GM19452 (cell line): Measurements from ENCODE around the gene VTN.

Experiments
- ATAC-seq: cut with Tn5 transposase; IDR thresholded peaks from one replicate; pipeline ENCODE4 v1.9.1; 2021; ENCODE audit not compliant: unreplicated experiment

VTN gene

DNA sequence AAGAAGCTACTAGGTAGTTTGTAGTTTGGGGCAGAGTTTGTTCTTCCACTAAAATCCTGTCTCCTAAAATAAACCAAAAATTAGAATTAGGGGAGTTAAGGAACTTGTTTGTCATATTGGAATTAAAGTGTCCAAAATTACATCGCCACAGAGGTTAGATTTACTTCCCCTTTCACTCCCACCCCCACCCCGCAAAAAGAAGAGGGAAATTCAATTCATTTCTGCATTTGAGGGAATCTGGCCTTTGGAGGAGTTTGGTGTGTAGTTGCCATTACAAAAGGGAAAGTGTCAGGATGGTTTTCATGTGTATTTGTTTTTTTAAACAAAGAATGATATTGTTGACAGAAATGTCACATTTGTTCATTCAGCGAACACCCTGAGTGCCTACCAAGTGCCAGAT is 45.3 kb downstream of the VTN start:
- ATAC-seq: no peak

DNA sequence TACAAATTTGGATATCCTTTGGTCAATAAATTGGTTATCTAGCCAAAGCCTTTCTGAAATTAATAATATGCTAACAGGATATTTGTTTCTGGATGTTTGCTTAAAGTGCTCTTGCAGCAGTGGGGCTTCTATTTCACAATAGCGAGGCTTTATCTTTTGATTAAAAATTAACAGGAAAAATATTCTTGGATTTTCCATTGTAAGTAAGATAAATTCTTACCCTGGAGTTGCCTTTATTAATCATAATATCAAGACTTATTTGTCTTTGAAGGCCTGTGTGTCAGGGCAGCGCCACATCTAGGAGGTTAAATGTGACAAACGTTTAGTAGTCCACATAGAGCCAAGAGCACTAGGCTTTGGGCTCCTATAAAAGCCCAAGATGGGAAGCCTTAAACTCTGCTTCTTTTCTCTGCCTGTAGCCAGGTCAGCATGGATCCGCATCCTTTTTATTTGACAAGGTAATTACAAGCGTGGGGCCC is 45.8 kb downstream of the VTN start:
- ATAC-seq: no peak

GRCh38 chr17:28320215-28321061 is 49.7 kb downstream of the VTN start:
- ATAC-seq: no peak

GRCh38 chr17:28319598-28319935 is 50.5 kb downstream of the VTN start:
- no peak for ATAC-seq

DNA sequence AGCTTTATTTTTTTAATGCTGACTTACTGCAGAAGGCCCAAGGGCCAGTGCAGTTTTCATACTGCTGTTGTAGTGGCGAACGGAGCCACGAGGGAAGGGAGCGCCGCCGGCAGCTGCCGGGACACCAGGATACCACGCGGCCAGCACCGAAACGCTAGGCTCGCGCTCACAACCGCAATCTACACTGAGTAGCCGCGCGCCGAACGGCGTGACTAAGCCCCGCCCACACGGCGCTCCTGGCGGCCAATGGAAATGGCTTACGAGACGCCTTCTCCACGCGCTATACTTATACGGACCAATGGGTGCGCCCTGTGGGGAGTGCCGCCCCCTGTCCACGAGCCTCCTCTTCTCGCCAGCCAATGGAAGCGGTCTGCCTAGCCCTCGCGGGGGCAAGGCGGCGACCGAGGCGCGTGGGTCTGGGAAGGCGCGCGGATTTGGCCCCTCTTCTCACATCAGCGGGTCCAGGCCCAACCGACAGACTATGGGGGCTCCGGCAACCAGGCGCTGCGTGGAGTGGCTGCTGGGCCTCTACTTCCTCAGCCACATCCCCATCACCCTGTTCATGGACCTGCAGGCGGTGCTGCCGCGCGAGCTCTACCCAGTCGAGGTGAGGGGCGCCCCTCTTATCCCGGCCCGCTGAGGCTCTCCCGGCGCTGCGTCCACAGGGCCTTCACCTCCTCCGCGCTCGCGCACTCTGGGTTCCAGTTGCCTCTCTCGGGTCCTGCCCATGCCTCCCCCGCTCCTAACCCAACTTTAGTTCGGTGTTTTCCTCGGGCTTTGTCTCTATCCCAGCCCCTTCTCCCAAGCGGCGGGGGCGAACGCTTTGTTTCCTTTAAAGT is 51.1 kb downstream of the VTN start, which contains the start of gene TMEM97:
TSS of gene TMEM97 (plus strand) at position 442 of the 839 bp plus-strand sequence. CDS start at position 482, 40 bp downstream.
- peak; percentile 93 for ATAC-seq

- ATAC-seq: peak; percentile 7
These were observed 51.9 kb downstream of the VTN start for GRCh38 chr17:28317966-28318758.
